Loucy (cell line): ENCODE data around the gene SEPTIN6.

ENCODE experiments used
- EZH2phosphoT487 ChIP-seq: fragments of 200-600 bp; IDR thresholded peaks from 2 replicates; pipeline ENCODE4 v1.6.1; 2018; ENCODE audit warnings: antibody characterized with exemption, mild to moderate bottlenecking, moderate library complexity, borderline replicate concordance
- TF ChIP-seq, protein P1 (sequence below): fragments of 200-600 bp; sonication (generic); conservative IDR thresholded peaks from 2 replicates; pipeline ENCODE4 v1.5.1; 2014; ENCODE audit warnings: mild to moderate bottlenecking, antibody characterized with exemption, low read length

DNA sequence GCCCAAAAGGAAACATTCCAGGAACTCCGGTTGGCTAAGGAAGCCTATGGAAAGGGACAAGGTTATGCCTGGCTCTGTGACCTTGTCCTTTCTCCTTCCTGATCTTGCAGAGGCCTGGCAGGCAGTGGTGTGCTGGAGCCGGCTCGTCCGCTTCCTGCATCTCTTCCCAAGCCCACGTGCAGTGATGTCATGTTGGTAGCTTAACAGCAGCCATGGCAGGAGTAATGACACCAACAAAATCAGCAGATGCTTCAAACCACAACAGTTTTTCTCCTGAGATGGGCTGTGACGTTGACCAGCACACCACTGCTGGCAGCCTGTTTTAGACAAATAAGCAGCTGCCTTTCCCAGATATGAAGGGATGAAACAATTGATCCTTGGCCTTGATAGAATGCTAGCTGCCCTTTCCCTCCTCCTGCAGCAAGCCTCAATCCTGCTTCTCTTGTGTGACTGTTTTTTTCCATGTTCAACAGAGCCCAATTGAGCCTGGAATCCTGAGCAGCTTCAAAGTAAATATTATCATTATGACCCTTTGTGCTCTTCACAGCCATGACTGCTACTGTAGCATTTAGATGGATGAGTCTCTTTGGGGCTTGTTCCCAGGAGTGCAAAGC is 23.4 kb downstream of the SEPTIN6 start:
- TF ChIP-seq, protein P1, sequence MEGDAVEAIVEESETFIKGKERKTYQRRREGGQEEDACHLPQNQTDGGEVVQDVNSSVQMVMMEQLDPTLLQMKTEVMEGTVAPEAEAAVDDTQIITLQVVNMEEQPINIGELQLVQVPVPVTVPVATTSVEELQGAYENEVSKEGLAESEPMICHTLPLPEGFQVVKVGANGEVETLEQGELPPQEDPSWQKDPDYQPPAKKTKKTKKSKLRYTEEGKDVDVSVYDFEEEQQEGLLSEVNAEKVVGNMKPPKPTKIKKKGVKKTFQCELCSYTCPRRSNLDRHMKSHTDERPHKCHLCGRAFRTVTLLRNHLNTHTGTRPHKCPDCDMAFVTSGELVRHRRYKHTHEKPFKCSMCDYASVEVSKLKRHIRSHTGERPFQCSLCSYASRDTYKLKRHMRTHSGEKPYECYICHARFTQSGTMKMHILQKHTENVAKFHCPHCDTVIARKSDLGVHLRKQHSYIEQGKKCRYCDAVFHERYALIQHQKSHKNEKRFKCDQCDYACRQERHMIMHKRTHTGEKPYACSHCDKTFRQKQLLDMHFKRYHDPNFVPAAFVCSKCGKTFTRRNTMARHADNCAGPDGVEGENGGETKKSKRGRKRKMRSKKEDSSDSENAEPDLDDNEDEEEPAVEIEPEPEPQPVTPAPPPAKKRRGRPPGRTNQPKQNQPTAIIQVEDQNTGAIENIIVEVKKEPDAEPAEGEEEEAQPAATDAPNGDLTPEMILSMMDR, result no peak
- TF ChIP-seq EZH2phosphoT487, result no peak
